ENCODE data around the gene NHLH2. TPM values are rescaled to one million over a fixed set of nuclear protein-coding genes. Genes with fewer than 3 reads are reported as not detected.

NHLH2 gene
- total RNA-seq, 6 experiments from 2014 or later: not detected

DNA sequence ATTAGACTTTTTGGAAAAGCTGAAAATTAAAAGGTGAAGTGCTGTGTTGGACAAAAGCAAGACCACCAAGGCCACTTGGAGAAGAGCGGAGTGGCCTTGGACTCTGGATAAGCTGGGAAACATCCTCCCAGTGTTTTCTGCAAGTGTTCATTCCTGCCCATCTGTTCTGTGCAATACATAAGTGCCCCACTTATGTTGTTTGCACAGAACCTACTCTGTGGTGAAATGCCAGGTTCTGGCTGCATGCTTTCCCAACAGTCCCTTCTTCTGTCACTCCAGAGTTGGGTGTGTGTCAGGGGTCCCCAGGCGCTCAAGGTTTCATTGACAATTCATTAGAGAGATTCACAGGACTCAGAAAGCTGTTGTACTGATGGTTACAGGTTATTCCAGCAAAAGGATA, 30.3 kb downstream of the NHLH2 start:
- TF ChIP-seq, protein P1, sequence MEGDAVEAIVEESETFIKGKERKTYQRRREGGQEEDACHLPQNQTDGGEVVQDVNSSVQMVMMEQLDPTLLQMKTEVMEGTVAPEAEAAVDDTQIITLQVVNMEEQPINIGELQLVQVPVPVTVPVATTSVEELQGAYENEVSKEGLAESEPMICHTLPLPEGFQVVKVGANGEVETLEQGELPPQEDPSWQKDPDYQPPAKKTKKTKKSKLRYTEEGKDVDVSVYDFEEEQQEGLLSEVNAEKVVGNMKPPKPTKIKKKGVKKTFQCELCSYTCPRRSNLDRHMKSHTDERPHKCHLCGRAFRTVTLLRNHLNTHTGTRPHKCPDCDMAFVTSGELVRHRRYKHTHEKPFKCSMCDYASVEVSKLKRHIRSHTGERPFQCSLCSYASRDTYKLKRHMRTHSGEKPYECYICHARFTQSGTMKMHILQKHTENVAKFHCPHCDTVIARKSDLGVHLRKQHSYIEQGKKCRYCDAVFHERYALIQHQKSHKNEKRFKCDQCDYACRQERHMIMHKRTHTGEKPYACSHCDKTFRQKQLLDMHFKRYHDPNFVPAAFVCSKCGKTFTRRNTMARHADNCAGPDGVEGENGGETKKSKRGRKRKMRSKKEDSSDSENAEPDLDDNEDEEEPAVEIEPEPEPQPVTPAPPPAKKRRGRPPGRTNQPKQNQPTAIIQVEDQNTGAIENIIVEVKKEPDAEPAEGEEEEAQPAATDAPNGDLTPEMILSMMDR (IDR thresholded peaks at IDR 0.05): no peak
- Mint-ChIP-seq H3K9me3 (no peaks in the 10 kb centered on the region), H3K4me3 (no peak overlapping the region), H3K27ac (no peak overlapping the region), H3K36me3 (ENCODE audit: low read depth) (no peaks in the 10 kb centered on the region), H3K27me3 (ENCODE audit: insufficient read depth) (peaks cover 10% of the 10 kb centered on the region), H3K4me1 (ENCODE audit: low read depth) (peaks cover 9% of the 10 kb centered on the region)
- no peak for DNase-seq

DNA sequence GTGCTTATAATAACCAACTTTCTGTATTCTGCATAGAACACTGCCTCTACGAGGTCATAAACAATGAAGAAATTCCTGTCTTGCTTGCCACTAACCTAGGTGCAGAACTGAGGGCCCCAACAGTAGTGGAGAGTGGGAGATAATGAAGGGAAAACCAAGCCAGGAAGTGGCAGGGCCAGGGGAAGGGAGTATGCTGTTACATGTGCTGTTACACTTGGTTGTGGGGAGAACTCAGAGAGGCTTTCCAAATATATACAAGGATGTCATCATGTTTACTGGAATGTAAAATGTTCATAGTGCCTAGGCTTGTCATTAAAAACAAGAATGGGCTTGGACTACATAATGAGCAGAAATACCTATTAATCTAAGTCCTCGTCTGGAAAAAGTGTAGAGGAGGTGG, 31.1 kb downstream of the NHLH2 start:
- Mint-ChIP-seq H3K4me1 (ENCODE audit: low read depth) (peaks cover 9% of the 10 kb centered on the region), H3K4me3 (no peak overlapping the region), H3K36me3 (ENCODE audit: low read depth) (no peaks in the 10 kb centered on the region), H3K9me3 (no peaks in the 10 kb centered on the region), H3K27ac (no peak overlapping the region), H3K27me3 (ENCODE audit: insufficient read depth) (peaks cover 10% of the 10 kb centered on the region)
- DNase-seq: no peak
- TF ChIP-seq, protein P1 (IDR thresholded peaks at IDR 0.05): no peak

DNA sequence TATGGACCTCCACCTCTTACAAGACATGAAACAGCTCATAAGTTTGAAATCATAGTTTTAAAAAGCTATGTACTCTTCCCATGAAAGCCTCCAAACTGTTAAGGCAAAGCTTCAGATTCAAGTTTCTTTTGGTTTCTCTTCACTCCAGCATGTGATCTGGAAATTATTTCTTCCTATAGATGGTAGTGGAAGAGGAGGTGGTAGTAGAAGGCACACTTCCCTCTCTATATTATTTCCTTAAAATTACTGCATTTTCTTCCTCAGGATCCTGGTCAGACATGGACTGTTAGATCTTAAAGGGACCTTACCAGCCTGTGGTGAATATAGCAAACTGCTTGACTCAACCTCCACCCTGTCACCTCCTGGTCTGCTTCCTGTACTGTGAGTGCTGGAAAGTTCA, 31.9 kb downstream of the NHLH2 start:
- Mint-ChIP-seq H3K27me3 (ENCODE audit: insufficient read depth) (peaks cover 11% of the 10 kb centered on the region), H3K27ac (no peak overlapping the region), H3K9me3 (no peaks in the 10 kb centered on the region), H3K36me3 (ENCODE audit: low read depth) (no peaks in the 10 kb centered on the region), H3K4me1 (ENCODE audit: low read depth) (peaks cover 9% of the 10 kb centered on the region), H3K4me3 (no peak overlapping the region)
- DNase-seq: no peak
- TF ChIP-seq, protein P1 (IDR thresholded peaks at IDR 0.05): no peak

DNA sequence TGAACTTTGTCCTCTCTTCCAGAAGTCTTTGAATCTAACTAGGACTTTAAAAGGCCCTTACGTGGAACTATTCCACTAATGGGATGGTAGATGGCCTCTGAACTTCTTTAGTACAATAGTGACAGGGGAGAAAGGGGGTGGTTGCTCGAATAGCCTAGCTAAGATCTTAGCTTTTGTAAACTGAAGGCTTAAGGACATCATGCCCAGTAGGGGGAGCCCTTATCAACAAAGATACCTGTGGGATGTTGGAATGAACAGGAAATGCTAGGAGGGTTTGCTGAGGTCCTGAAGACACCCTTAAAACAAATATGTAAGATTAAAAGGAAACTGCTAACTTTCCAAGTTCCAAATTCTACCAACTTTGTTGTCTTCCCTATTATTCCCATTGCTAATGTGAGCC, 33.2 kb downstream of the NHLH2 start:
- Mint-ChIP-seq H3K27me3 (ENCODE audit: insufficient read depth) (peaks cover 16% of the 10 kb centered on the region), H3K4me3 (no peak overlapping the region), H3K36me3 (ENCODE audit: low read depth) (no peaks in the 10 kb centered on the region), H3K9me3 (no peaks in the 10 kb centered on the region), H3K27ac (no peak overlapping the region), H3K4me1 (ENCODE audit: low read depth) (peaks cover 9% of the 10 kb centered on the region)
- peak; percentile 67 for DNase-seq
- TF ChIP-seq, protein P1 (IDR thresholded peaks at IDR 0.05): peak; percentile 90

DNA sequence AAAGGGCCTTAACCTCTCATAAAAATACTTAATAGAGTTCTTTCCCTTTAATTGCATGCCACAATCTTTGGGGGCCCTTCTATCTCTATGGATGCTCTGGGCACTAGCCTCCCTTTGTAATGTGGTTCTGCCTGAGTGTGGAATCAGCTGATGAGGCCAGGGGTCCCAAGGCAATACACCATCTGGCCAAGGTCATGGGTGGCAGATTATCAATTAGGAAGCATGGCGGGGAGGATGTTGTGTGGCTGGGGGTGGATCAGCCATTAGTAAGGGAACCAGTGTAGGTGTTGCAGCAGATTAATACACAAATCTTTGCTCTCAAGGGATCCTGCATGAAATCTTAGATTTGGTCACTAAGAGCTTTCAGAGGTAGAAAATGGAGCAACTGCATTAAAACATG, 35.3 kb downstream of the NHLH2 start:
- TF ChIP-seq, protein P1 (IDR thresholded peaks at IDR 0.05): no peak
- H3K4me3 Mint-ChIP-seq: no peak overlapping the region
- H3K27ac Mint-ChIP-seq: no peak overlapping the region
- peaks cover 10% of the 10 kb centered on the region; the same call in 1 of the 2 replicates for H3K27me3 Mint-ChIP-seq (ENCODE audit: insufficient read depth)
- no peak for DNase-seq
- peaks cover 9% of the 10 kb centered on the region for H3K4me1 Mint-ChIP-seq (ENCODE audit: low read depth)
- H3K36me3 Mint-ChIP-seq (ENCODE audit: low read depth): no peaks in the 10 kb centered on the region
- H3K9me3 Mint-ChIP-seq: no peaks in the 10 kb centered on the region

DNA sequence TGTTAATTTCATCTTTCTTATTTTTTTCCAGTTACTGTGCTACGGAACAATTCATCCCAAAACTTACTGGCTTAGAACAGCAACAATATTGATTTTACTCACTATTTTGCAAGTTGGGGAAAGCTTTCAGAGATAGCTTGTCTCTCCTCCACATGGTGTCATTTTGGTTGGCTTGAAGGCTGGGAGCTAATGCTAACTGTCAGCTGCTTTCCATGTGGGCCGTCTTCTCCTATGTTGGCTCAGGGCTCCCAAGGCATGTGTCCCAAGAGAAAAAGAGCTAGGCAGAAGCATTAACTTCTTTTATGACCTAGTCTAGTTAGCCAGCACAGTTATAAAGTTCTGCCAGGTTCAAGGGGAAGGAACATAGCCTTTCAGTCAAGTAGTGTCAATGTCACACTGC, 38.5 kb downstream of the NHLH2 start:
- no peaks in the 10 kb centered on the region for H3K36me3 Mint-ChIP-seq (ENCODE audit: low read depth)
- no peak overlapping the region for H3K27ac Mint-ChIP-seq
- H3K4me1 Mint-ChIP-seq (ENCODE audit: low read depth): no peaks in the 10 kb centered on the region
- peaks cover 16% of the 10 kb centered on the region for H3K27me3 Mint-ChIP-seq (ENCODE audit: insufficient read depth)
- H3K9me3 Mint-ChIP-seq: no peaks in the 10 kb centered on the region
- H3K4me3 Mint-ChIP-seq: no peak overlapping the region
- TF ChIP-seq, protein P1 (IDR thresholded peaks at IDR 0.05): no peak
- DNase-seq: no peak

All from HFFc6 (cell line).